Astrocyte of the spinal cord (primary cell): Measurements from ENCODE around the gene ROGDI.

ENCODE experiments used
- DNase-seq: peaks from one replicate; pipeline ENCODE4 v3.0.0; 2011; ENCODE audit warnings: low read depth, low spot score
- H3K4me3 ChIP-seq: 2 replicates; pipeline ENCODE4 v1.5.1; 2011; ENCODE audit warnings: low read depth, mild to moderate bottlenecking, low read length, moderate library complexity
- CTCF ChIP-seq: IDR thresholded peaks from 2 replicates; pipeline ENCODE4 v1.5.1; 2012; ENCODE audit warnings: low read depth, mild to moderate bottlenecking, low read length, inconsistent platforms
- in situ Hi-C: cut with HindIII; loops from 2 replicates; pipeline ENCODE4 v1.10.0; 2017; ENCODE audit warnings: low sequenced_read_pairs

ROGDI gene

DNA sequence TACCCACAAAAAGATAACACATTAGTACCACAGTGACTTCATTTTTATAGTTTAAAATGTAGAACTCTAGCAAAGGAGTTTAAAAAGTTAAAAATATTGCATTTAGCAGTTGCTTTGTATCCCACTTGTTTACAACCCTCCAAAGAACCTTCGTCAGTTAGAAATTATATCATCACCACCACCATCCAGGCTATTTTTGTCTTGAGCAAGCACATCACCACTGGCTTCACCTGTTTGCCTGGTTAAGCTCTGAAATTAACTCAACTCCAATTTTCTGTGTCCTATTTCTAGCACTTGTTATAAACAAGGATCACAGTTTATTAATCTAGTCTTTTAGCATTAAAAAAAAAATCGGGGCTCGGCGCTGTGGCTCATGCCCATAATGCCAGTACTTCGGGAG, 38.6 kb upstream of the ROGDI start:
- in situ Hi-C loops = no loop called here
- no peak overlapping the region for H3K4me3 ChIP-seq
- TF ChIP-seq CTCF = no peak
- no peak for DNase-seq

DNA sequence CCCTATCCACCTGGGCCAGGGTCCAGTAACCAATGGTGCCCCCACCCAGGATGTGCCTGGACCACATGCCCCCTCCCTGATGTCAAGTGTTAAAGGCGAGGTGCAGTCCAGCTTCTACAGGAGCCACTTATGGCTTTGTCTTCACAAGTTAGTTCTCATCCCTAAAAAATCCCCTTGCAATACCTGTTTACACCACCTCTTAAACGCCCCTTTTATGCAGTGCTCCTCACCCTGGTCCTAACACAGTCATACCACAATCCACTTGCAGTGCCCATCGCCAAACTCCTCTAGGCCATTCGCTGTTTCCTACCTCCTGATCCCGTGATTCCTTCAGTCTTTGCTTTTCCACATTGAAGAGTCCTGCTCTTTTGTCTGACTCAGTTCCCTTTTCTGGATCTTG, 37.5 kb upstream of the ROGDI start:
- no peak for TF ChIP-seq CTCF
- in situ Hi-C loops = no loop called here
- H3K4me3 ChIP-seq = no peak overlapping the region
- DNase-seq = no peak

GRCh38 chr16:4837733-4838501, 35.5 kb upstream of the ROGDI start:
- H3K4me3 ChIP-seq = no peak overlapping the region
- in situ Hi-C loops = no loop called here

GRCh38 chr16:4836727-4837126, 34.3 kb upstream of the ROGDI start:
- DNase-seq = no peak
- in situ Hi-C loops = no loop called here
- TF ChIP-seq CTCF = no peak

More at GRCh38 chr16:4837733-4838501, 35.5 kb upstream of the ROGDI start:
- no peak for DNase-seq
- TF ChIP-seq CTCF = no peak

GRCh38 chr16:4833584-4833983, 31.2 kb upstream of the ROGDI start:
- no peak for DNase-seq
- in situ Hi-C loops = no loop called here
- H3K4me3 ChIP-seq = no peak overlapping the region
- no peak for TF ChIP-seq CTCF

More at GRCh38 chr16:4836727-4837126, 34.3 kb upstream of the ROGDI start:
- no peak overlapping the region for H3K4me3 ChIP-seq

- H3K4me3 ChIP-seq = no peak overlapping the region
- no peak for DNase-seq
- in situ Hi-C loops = no loop called here
- no peak for TF ChIP-seq CTCF
Measured at GRCh38 chr16:4832698-4833343, 30.4 kb upstream of the ROGDI start.
